ENCODE data around the gene AP2A2. TPM values are rescaled to one million over a fixed set of nuclear protein-coding genes. Genes with fewer than 3 reads are reported as not detected.

Gene AP2A2
- total RNA-seq, 4 donors from 2014 or later = 79.2 to 115 (median 110) TPM

- no peak for TF ChIP-seq CTCF (IDR thresholded peaks at IDR 0.05; ENCODE audit: low read depth)
Measured at GRCh38 chr11:1060410-1060809, 134.7 kb downstream of the AP2A2 start.

DNA sequence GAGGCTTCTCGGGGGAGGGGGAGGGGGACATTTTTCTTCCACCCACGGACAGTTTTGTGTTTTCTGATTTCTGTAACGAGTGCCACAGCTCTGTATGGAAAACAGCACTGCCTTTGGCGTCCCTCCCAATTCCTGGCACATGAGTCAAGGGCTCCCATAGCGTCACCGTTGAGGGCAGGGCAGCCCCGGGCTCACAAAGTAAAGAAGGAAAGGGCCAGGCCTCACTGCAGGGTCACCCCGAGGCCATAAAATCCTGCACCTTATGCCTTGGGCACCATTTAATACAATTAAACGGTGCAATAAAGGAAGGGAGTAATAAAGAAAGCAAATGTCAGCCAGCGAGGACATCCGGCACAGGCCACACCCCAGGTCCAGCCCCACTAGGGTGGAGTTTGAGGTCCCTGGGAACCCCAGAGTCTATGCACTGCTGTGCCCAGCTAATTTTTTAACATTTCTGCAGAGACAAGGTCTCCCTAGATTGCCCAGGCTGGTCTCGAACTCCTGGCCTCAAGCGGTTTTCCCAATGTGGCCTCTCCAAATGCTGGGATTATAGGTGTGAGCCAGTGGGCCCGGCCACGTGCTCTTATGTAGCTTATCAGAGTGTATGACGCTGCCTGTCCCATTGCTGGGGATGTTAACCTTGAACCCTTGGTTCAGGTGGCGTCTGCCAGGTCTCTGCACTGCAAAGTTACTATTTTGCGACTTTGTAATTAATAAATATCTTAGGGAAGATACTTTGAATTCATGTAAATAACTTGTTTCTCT lies 135.4 kb downstream of the AP2A2 start:
- no peak for TF ChIP-seq CTCF (IDR thresholded peaks at IDR 0.05; ENCODE audit: low read depth)

Small RNA genes within 50 kb of the gene (small RNA-seq; reads per million reads assigned to genes)
- not detected for gene RNU6-1025P

Other genes with a start within 250 kb of the AP2A2 start
- 10 to 100 TPM; 14.0 to 28.4 (median 18.4) TPM for gene DEAF1, start 230.6 kb upstream of the AP2A2 start, total RNA-seq
- 10 to 100 TPM in 3 of 4 donors, 1 to 10 TPM in 1; 8.8 to 32.8 (median 16.3) TPM for gene TMEM80, start 230.1 kb upstream of the AP2A2 start, total RNA-seq
- 10 to 100 TPM in 2 of 4 donors, 1 to 10 TPM in 2; 3.8 to 20.0 (median 9.7) TPM for gene EPS8L2, start 219.6 kb upstream of the AP2A2 start, total RNA-seq
- 100 to 1,000 TPM; 237 to 459 (median 293) TPM for gene TALDO1, start 178.4 kb upstream of the AP2A2 start, total RNA-seq
- 10 to 100 TPM in 3 of 4 donors, 1 to 10 TPM in 1; 7.1 to 22.8 (median 14.9) TPM for gene GATD1, start 148.4 kb upstream of the AP2A2 start, total RNA-seq
- not detected for gene CEND1, start 135.8 kb upstream of the AP2A2 start, total RNA-seq
- 10 to 100 TPM in 1 of 4 donors, 1 to 10 TPM in 3; 2.5 to 12.8 (median 3.7) TPM for gene SLC25A22, start 127.6 kb upstream of the AP2A2 start, total RNA-seq
- gene PIDD1, start 120.6 kb upstream of the AP2A2 start, total RNA-seq = 10 to 100 TPM in 2 of 4 donors, 1 to 10 TPM in 2; 3.1 to 28.3 (median 9.0) TPM
- gene RPLP2, start 115.9 kb upstream of the AP2A2 start, total RNA-seq = 1,000 to 10,000 TPM in 3 of 4 donors, 100 to 1,000 TPM in 1; 917 to 1,671 (median 1,426) TPM
- 1,000 to 10,000 TPM in 1 of 4 donors, 100 to 1,000 TPM in 3; 204 to 1,337 (median 369) TPM for gene PNPLA2, start 107.0 kb upstream of the AP2A2 start, total RNA-seq
- gene CRACR2B, start 98.0 kb upstream of the AP2A2 start, total RNA-seq = 10 to 100 TPM in 2 of 4 donors, 1 to 10 TPM in 2; 2.3 to 44.6 (median 9.7) TPM
- 1,000 to 10,000 TPM in 1 of 4 donors, 100 to 1,000 TPM in 3; 307 to 1,070 (median 520) TPM for gene CD151, start 92.9 kb upstream of the AP2A2 start, total RNA-seq
- 100 to 1,000 TPM in 3 of 4 donors, 10 to 100 TPM in 1; 80.7 to 158 (median 117) TPM for gene POLR2L, start 83.3 kb upstream of the AP2A2 start, total RNA-seq
- 100 to 1,000 TPM in 3 of 4 donors, 10 to 100 TPM in 1; 67.0 to 219 (median 185) TPM for gene TSPAN4, start 83.0 kb upstream of the AP2A2 start, total RNA-seq
- gene CHID1, start 15.1 kb upstream of the AP2A2 start, total RNA-seq = 100 to 1,000 TPM in 1 of 4 donors, 10 to 100 TPM in 3; 28.4 to 107 (median 76.0) TPM
- not detected for gene MUC6, start 110.8 kb downstream of the AP2A2 start, total RNA-seq
- gene MUC2, start 149.0 kb downstream of the AP2A2 start, total RNA-seq = 1 to 10 TPM in 1 of 4 donors, under 1 TPM in 1, not detected in 2; under 0.01 to 1.3 TPM
- gene MUC5AC, start 232.1 kb downstream of the AP2A2 start, total RNA-seq = not detected